GM18951 (cell line): ENCODE data around the gene RMRP.

ENCODE experiments used
- POLR2A ChIP-seq: IDR thresholded peaks from 4 replicates; pipeline ENCODE4 v1.6.1; 2011; ENCODE audit warnings: mild to moderate bottlenecking; ENCODE audit not compliant: insufficient read length, insufficient read depth; ENCODE audit errors: extremely low read depth
- in situ Hi-C: fragments of 300-500 bp; cut with MboI; formaldehyde crosslinking; loops from one replicate; pipeline ENCODE4 v1.12.0; 2022; ENCODE audit warnings: low sequenced_read_pairs, mixed read lengths, inconsistent platforms; ENCODE audit not compliant: unreplicated experiment

RMRP gene

GRCh38 chr9:35691334-35691650 lies 33.5 kb upstream of the RMRP start:
- in situ Hi-C loops: no loop called here
- no peak for TF ChIP-seq POLR2A

- in situ Hi-C loops: no loop called here
- peak; percentile 10 for TF ChIP-seq POLR2A
Measured at GRCh38 chr9:35690614-35691333, 33.0 kb upstream of the RMRP start.

- in situ Hi-C loops: no loop called here
- no peak for TF ChIP-seq POLR2A
Measured at GRCh38 chr9:35690294-35690613, 32.4 kb upstream of the RMRP start.

GRCh38 chr9:35689542-35690293 lies 31.9 kb upstream of the RMRP start, which contains the start of gene TPM2:
Gene TPM2 (minus strand): TSS chr9:35689925. CDS start chr9:35689817, 108 bp downstream.
- in situ Hi-C loops: no loop called here
- no peak for TF ChIP-seq POLR2A

- in situ Hi-C loops: no loop called here
- no peak for TF ChIP-seq POLR2A
Measured at GRCh38 chr9:35688558-35689541, 31.0 kb upstream of the RMRP start.

- TF ChIP-seq POLR2A: no peak
- in situ Hi-C loops: no loop called here
Measured at GRCh38 chr9:35687972-35688557, 30.2 kb upstream of the RMRP start.

- in situ Hi-C loops: no loop called here
- no peak for TF ChIP-seq POLR2A
Measured at GRCh38 chr9:35687306-35687705, 29.5 kb upstream of the RMRP start.

GRCh38 chr9:35686222-35687203 lies 28.7 kb upstream of the RMRP start:
- TF ChIP-seq POLR2A: no peak
- in situ Hi-C loops: no loop called here

GRCh38 chr9:35685506-35685905 lies 27.7 kb upstream of the RMRP start:
- no peak for TF ChIP-seq POLR2A
- in situ Hi-C loops: no loop called here

- in situ Hi-C loops: no loop called here
- TF ChIP-seq POLR2A: no peak
Measured at GRCh38 chr9:35684921-35685320, 27.1 kb upstream of the RMRP start.

- in situ Hi-C loops: no loop called here
- no peak for TF ChIP-seq POLR2A
Measured at GRCh38 chr9:35683323-35683722, 25.5 kb upstream of the RMRP start.

GRCh38 chr9:35682520-35683315 lies 24.9 kb upstream of the RMRP start:
- in situ Hi-C loops: no loop called here
- TF ChIP-seq POLR2A: no peak

GRCh38 chr9:35682051-35682450 lies 24.2 kb upstream of the RMRP start:
- in situ Hi-C loops: no loop called here
- TF ChIP-seq POLR2A: no peak
